ENCODE data around the gene RTL10. TPM values are rescaled to one million over a fixed set of nuclear protein-coding genes. Genes with fewer than 3 reads are reported as not detected.

Gene RTL10
- total RNA-seq, 1 donor, result 6.4 TPM

DNA sequence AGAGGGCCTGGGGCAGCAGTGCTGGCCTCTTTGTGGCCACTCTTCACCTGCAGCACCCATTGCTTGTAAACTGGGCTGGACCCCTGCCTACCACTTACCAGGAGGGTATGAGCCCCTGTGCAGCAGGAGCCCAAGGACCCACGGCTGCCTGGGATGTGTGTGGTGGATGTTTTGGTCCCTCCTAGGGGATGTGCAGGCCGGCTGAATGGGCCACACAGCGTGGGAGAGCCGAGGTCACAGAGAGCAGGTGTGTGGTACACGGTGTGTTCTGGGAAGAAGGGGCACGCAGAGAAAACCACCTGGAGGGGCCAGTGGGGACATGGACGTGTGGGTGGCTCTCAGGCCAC, 19.3 kb upstream of the RTL10 start:
- Histone ChIP-seq H3K4me1 (ENCODE audit: insufficient read depth, low read length) (no peaks in the 10 kb centered on the region), H3K27me3 (ENCODE audit: insufficient read depth, low read length) (no peaks in the 10 kb centered on the region), H3K9me3 (ENCODE audit: low read depth, low read length) (no peaks in the 10 kb centered on the region), H3K4me3 (ENCODE audit: low read length) (no peak overlapping the region)

DNA sequence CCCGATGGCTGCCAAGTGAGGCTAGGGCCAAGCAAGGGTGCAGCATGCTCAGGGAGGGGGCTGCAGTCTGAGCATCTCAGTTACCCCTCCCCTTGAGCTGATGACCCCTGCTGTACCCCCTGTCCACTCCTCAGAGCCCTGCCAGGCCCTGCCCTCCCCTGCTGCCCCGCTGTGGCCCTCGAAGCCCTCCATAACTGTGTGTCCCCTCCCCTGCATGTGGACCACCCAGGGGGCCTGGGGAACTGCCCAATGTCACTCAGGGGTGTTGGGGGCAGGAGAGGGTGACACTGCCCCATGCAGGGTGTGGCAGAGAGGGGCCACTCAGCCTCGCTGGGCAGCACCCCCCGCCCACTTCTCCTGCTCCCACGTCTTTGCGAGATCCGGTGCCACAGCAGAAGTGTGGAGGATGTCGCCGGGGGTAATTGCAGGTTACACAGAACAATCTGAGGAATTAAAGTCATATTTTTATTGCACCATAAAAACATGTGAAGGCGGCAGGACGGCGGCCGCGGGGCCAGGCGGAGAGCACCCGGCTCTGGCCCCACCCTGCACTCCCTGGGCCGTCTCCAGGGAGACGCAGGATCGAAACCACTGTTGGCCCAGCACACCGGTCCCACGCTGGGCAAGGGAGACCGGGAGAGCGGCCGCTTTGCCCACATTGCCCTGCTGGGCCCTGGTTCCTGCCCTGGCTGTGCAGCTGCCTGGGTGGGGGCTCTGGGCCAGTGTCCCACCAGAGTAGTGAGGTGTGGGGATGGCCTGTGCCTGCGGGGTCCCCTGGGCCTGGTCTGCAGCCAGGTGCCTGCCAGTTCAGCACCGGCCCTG, 18.7 kb upstream of the RTL10 start:
- Histone ChIP-seq H3K9me3 (ENCODE audit: low read depth, low read length) (no peaks in the 10 kb centered on the region), H3K4me1 (ENCODE audit: insufficient read depth, low read length) (no peaks in the 10 kb centered on the region), H3K27me3 (ENCODE audit: insufficient read depth, low read length) (no peaks in the 10 kb centered on the region), H3K4me3 (ENCODE audit: low read length) (no peak overlapping the region)

DNA sequence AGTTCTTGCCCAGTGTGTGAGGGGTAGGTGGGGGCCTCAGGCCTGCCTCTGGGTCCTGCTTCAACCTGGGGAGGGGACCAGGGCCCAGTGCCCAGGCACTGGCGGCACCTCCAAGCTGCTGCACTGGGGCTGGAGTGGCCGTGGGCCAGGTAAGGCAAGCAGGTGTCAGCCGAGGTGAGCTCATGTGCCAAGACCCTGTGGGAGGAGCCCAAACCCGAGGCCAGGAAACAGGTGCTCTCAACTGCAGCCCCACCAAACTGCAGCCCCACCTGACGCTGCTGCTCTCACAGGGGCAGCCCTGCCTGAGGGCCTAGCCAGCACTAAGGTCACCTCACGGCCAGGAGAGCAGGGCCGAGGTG, 18.1 kb upstream of the RTL10 start:
- Histone ChIP-seq H3K4me3 (ENCODE audit: low read length) (no peak overlapping the region), H3K9me3 (ENCODE audit: low read depth, low read length) (no peaks in the 10 kb centered on the region), H3K4me1 (ENCODE audit: insufficient read depth, low read length) (no peaks in the 10 kb centered on the region), H3K27me3 (ENCODE audit: insufficient read depth, low read length) (no peaks in the 10 kb centered on the region)

DNA sequence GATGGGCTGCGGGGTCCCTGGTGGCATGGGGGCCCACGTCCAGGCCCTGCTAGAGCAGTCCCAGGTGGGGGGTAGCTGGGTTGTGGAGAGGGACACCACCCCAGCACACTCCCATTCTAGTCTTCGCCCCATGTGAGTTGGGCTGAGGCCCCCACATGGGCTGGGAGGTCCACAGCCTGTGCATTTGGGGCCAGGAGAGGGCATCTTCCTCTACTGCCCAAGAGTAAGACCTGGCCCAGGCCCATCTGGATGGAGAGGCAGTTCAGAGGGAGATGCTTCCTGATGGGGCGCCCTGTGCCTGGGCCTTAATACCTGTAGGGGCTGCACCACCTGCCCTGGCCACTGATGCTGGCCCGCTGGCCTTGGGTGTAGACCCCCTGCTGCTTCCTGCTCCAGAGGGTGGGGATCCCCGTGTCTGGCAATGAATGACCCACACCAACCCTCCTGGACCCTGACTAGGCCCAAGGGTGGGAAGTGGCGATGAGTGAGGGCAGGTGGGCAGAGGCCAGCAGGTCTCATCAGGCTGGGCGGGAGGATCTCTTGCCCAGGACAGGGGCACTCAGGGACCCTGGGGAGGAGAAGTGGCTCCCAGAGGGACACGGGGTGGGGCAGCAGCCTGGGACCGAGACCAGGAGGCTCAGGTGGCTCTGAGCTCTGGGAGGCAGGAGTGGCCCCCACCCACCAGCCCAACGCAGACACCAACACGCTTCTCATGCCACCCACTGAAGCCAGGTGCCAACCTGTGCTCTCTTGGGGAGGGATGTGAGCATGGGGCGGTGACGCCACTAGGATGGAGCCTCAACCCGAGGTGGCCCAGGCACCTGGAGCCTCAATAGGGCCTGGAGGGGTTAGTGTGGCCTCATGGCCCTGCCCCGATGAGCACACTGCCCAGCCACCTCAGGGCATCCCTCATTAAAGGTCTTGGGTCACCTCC, 17.4 kb upstream of the RTL10 start:
- H3K4me1 ChIP-seq (ENCODE audit: insufficient read depth, low read length), result no peaks in the 10 kb centered on the region
- no peaks in the 10 kb centered on the region for H3K27me3 ChIP-seq (ENCODE audit: insufficient read depth, low read length)
- no peak overlapping the region for H3K4me3 ChIP-seq (ENCODE audit: low read length)
- H3K9me3 ChIP-seq (ENCODE audit: low read depth, low read length), result no peaks in the 10 kb centered on the region

- no peak overlapping the region for H3K4me3 ChIP-seq (ENCODE audit: low read length)
- no peaks in the 10 kb centered on the region for H3K4me1 ChIP-seq (ENCODE audit: insufficient read depth, low read length)
- no peaks in the 10 kb centered on the region for H3K27me3 ChIP-seq (ENCODE audit: insufficient read depth, low read length)
- no peaks in the 10 kb centered on the region for H3K9me3 ChIP-seq (ENCODE audit: low read depth, low read length)
Measured at GRCh38 chr22:19871023-19871844, 16.6 kb upstream of the RTL10 start.

GRCh38 chr22:19870153-19871022, 15.7 kb upstream of the RTL10 start:
- no peak overlapping the region for H3K4me3 ChIP-seq (ENCODE audit: low read length)
- no peaks in the 10 kb centered on the region for H3K27me3 ChIP-seq (ENCODE audit: insufficient read depth, low read length)
- no peaks in the 10 kb centered on the region for H3K9me3 ChIP-seq (ENCODE audit: low read depth, low read length)
- H3K4me1 ChIP-seq (ENCODE audit: insufficient read depth, low read length), result no peaks in the 10 kb centered on the region

GRCh38 chr22:19869497-19870152, 15.0 kb upstream of the RTL10 start:
- no peaks in the 10 kb centered on the region for H3K9me3 ChIP-seq (ENCODE audit: low read depth, low read length)
- no peaks in the 10 kb centered on the region for H3K27me3 ChIP-seq (ENCODE audit: insufficient read depth, low read length)
- no peak overlapping the region for H3K4me3 ChIP-seq (ENCODE audit: low read length)
- no peaks in the 10 kb centered on the region for H3K4me1 ChIP-seq (ENCODE audit: insufficient read depth, low read length)

- no peak overlapping the region for H3K4me3 ChIP-seq (ENCODE audit: low read length)
- H3K27me3 ChIP-seq (ENCODE audit: insufficient read depth, low read length), result no peaks in the 10 kb centered on the region
- no peaks in the 10 kb centered on the region for H3K4me1 ChIP-seq (ENCODE audit: insufficient read depth, low read length)
- H3K9me3 ChIP-seq (ENCODE audit: low read depth, low read length), result no peaks in the 10 kb centered on the region
Measured at GRCh38 chr22:19868773-19869471, 14.2 kb upstream of the RTL10 start.

DNA sequence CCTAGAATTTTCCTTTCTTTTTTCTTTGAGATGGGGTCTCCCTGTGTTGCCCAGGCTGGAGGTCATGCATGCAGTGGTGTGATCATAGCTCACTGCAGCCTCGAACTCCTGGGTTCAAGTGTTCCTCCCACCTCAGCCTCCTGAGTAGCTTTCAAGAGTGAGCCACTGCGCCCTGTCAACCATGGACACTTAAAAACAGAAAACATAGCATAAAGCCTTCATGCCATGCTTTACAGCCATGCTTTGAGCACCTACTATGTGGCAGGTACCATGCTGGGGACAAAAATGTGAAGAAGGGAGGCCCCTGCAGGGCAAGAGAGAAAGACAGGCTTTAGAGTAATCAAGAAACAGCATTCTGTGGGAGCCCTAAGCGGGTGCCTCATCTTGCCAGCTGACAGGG, 13.7 kb upstream of the RTL10 start:
- no peaks in the 10 kb centered on the region for H3K9me3 ChIP-seq (ENCODE audit: low read depth, low read length)
- no peaks in the 10 kb centered on the region for H3K4me1 ChIP-seq (ENCODE audit: insufficient read depth, low read length)
- H3K27me3 ChIP-seq (ENCODE audit: insufficient read depth, low read length), result no peaks in the 10 kb centered on the region
- H3K4me3 ChIP-seq (ENCODE audit: low read length), result no peak overlapping the region

DNA sequence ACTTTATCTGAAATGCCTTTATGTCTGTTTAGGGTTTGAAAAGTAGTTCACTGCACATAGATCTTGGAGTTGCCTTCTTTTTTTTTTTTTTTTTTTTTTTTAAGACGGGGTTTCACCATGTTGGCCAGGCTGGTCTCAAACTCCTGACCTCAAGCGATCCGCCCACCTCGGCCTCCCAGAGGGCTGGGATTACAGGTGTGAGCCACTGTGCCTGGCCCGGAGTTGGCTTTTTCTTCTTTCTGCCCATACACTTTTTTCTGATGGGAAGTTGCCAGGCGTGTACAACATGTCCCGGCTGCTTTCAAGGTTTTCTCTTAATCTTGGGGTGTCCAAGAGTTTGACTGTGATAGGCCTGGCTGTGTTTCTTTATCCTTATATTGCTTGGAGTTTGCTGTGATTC, 12.9 kb upstream of the RTL10 start:
- Histone ChIP-seq H3K4me1 (ENCODE audit: insufficient read depth, low read length) (no peaks in the 10 kb centered on the region), H3K9me3 (ENCODE audit: low read depth, low read length) (no peaks in the 10 kb centered on the region), H3K27me3 (ENCODE audit: insufficient read depth, low read length) (no peaks in the 10 kb centered on the region), H3K4me3 (ENCODE audit: low read length) (no peak overlapping the region)

- no peaks in the 10 kb centered on the region for H3K4me1 ChIP-seq (ENCODE audit: insufficient read depth, low read length)
- no peaks in the 10 kb centered on the region for H3K27me3 ChIP-seq (ENCODE audit: insufficient read depth, low read length)
- H3K4me3 ChIP-seq (ENCODE audit: low read length), result no peak overlapping the region
- no peaks in the 10 kb centered on the region for H3K9me3 ChIP-seq (ENCODE audit: low read depth, low read length)
Measured at GRCh38 chr22:19866665-19867009, 12.0 kb upstream of the RTL10 start.

DNA sequence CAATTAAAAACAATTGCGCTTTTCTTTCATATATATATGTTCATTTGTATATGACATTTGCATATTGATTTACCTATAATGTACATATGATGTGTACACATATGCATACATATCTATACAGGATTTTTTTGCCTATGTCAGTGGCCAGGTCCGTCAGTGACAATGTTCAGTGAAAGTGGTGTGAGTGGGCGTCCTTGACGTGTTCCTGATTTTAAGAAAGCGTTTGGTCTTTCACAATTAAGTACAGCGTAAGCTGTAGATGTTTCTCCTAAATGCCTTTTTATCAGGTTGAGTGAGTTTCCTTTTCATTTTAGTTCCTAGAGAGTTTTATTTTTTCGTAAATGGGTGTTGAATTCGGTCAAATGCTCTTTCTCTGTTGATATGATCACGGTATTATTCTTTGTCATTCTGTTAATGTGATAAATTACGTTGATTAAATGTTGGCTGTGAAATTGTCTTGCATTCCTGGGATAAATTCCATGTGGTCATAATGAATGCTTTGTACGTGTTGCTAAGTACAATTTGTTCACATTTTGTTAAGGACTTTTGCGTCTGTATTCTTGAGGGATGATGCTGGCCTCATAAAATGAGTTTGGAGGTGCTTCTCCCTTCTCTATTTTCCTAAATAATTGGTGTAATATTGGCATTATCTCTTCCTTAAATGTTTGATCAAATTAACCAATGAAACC, 10.6 kb upstream of the RTL10 start:
- no peaks in the 10 kb centered on the region for H3K4me1 ChIP-seq (ENCODE audit: insufficient read depth, low read length)
- no peak overlapping the region for H3K4me3 ChIP-seq (ENCODE audit: low read length)

GRCh38 chr22:19864538-19865106, 9.9 kb upstream of the RTL10 start:
- no peaks in the 10 kb centered on the region for H3K9me3 ChIP-seq (ENCODE audit: low read depth, low read length)
- no peak overlapping the region for H3K4me3 ChIP-seq (ENCODE audit: low read length)
- H3K4me1 ChIP-seq (ENCODE audit: insufficient read depth, low read length), result no peaks in the 10 kb centered on the region
- no peaks in the 10 kb centered on the region for H3K27me3 ChIP-seq (ENCODE audit: insufficient read depth, low read length)

More for the DNA sequence above, 10.6 kb upstream of the RTL10 start:
- Histone ChIP-seq H3K9me3 (ENCODE audit: low read depth, low read length) (no peaks in the 10 kb centered on the region), H3K27me3 (ENCODE audit: insufficient read depth, low read length) (no peaks in the 10 kb centered on the region)
